ENCODE results near the gene LONRF2. TPM values are rescaled to one million over a fixed set of nuclear protein-coding genes. Genes with fewer than 3 reads are reported as not detected.

Gene LONRF2
- total and polyA plus RNA-seq, 2 of the 4 experiments (the other 2 are of a cell fraction) = 0.19 to 0.54 TPM

GRCh38 chr2:100235098-100235497 lies 87.2 kb downstream of the LONRF2 start:
- in situ Hi-C loops (cut with MboI; ENCODE audit: low sequenced_read_pairs) = no loop called here
- no peak overlapping the region for H3K56ac ChIP-seq (ENCODE audit: extremely low read depth, insufficient read depth, low read length)
- peak overlapping the region; percentile 13; the same call in 1 of the 2 replicates for H4K91ac ChIP-seq (ENCODE audit: insufficient read depth, low read depth, low read length)
- WGBS, 2 experiments (ENCODE audit: extremely low coverage in 2 of 2, insufficient read length in 1 of 2) = 80% methylated on average over 9 of the region's 16 CpGs; no CpG with 5 or more reads in 1 of the 2 experiments
- H3K14ac ChIP-seq (replicated peaks; ENCODE audit: low read depth, low read length) = no peak overlapping the region
- H4K20me1 ChIP-seq (ENCODE audit: insufficient read depth, low read length) = no peaks in the 10 kb centered on the region
- H3K4me1 ChIP-seq (ENCODE audit: control insufficient read depth, insufficient read depth, low read length) = peaks cover 4% of the 10 kb centered on the region
- ATAC-seq (ENCODE audit: low read depth) (peak; percentile 9; the same call in 1 of the 2 replicates), DNase-seq (peak; percentile 33)
- no peak overlapping the region for H3K23ac ChIP-seq (ENCODE audit: low read depth, low read length)
- ChIA-PET POLR2A (ENCODE audit: unreplicated experiment) (no interaction called here), CTCF (interaction anchor here (1.3 kb wide), 1 partner anchor 37 kb away, joined by 3 read pairs; no protein-coding TSS in a partner anchor)
- H3K36me3 ChIP-seq (ENCODE audit: control insufficient read depth, insufficient read depth, low read length) = no peaks in the 10 kb centered on the region
- H2BK5ac ChIP-seq (ENCODE audit: low read depth, low read length, poor library complexity, severe bottlenecking) = no peak overlapping the region
- 0 out of 2 replicates have a peak overlapping the region, but pooled peaks have one; percentile 4 for H2BK120ac ChIP-seq (ENCODE audit: low read depth, low read length)
- no peak overlapping the region for H4K8ac ChIP-seq (ENCODE audit: low read depth in 2 of 2, low read length in 2 of 2)
- no peak overlapping the region for H2AFZ ChIP-seq (replicated peaks; ENCODE audit: low read length, poor library complexity)
- TF ChIP-seq RAD21 (IDR thresholded peaks at IDR 0.05; ENCODE audit: low read length) (no peak), SMC3 (IDR thresholded peaks at IDR 0.05; ENCODE audit: low read depth, low read length) (no peak), MAZ (IDR thresholded peaks at IDR 0.05; ENCODE audit: borderline replicate concordance, low read depth, low read length) (no peak), RCOR1 (IDR thresholded peaks at IDR 0.05; ENCODE audit: insufficient replicate concordance, low read length) (no peak), MXI1 (IDR thresholded peaks at IDR 0.05; ENCODE audit: borderline replicate concordance, low read depth, low read length) (no peak), FOS (IDR thresholded peaks at IDR 0.05; ENCODE audit: low read depth, low read length) (no peak), ELK1 (IDR thresholded peaks at IDR 0.05; ENCODE audit: borderline replicate concordance, low read depth, low read length) (no peak), RFX5 (IDR thresholded peaks at IDR 0.05; ENCODE audit: low read depth, low read length) (no peak), CHD1 (IDR thresholded peaks at IDR 0.05; ENCODE audit: low read depth, low read length) (no peak), BHLHE40 (IDR thresholded peaks at IDR 0.05; ENCODE audit: low read depth, low read length) (no peak), MAFK (IDR thresholded peaks at IDR 0.05; ENCODE audit: low read depth, low read length) (no peak), POLR2A (IDR thresholded peaks at IDR 0.05; ENCODE audit: low read depth, low read length) (no peak), CEBPB (IDR thresholded peaks at IDR 0.05; ENCODE audit: low read depth, low read length) (no peak), NFE2L2 (IDR thresholded peaks at IDR 0.05; ENCODE audit: low read depth, low read length) (no peak)
- TF ChIP-seq, protein P1, sequence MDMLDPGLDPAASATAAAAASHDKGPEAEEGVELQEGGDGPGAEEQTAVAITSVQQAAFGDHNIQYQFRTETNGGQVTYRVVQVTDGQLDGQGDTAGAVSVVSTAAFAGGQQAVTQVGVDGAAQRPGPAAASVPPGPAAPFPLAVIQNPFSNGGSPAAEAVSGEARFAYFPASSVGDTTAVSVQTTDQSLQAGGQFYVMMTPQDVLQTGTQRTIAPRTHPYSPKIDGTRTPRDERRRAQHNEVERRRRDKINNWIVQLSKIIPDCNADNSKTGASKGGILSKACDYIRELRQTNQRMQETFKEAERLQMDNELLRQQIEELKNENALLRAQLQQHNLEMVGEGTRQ (IDR thresholded peaks at IDR 0.05; ENCODE audit: low read depth, low read length) = no peak
- TF ChIP-seq, protein P2, sequence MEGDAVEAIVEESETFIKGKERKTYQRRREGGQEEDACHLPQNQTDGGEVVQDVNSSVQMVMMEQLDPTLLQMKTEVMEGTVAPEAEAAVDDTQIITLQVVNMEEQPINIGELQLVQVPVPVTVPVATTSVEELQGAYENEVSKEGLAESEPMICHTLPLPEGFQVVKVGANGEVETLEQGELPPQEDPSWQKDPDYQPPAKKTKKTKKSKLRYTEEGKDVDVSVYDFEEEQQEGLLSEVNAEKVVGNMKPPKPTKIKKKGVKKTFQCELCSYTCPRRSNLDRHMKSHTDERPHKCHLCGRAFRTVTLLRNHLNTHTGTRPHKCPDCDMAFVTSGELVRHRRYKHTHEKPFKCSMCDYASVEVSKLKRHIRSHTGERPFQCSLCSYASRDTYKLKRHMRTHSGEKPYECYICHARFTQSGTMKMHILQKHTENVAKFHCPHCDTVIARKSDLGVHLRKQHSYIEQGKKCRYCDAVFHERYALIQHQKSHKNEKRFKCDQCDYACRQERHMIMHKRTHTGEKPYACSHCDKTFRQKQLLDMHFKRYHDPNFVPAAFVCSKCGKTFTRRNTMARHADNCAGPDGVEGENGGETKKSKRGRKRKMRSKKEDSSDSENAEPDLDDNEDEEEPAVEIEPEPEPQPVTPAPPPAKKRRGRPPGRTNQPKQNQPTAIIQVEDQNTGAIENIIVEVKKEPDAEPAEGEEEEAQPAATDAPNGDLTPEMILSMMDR (conservative IDR thresholded peaks at IDR 0.05; ENCODE audit: low read depth, low read length) = no peak
- H3K9me3 ChIP-seq (ENCODE audit: control insufficient read depth, insufficient read depth, low read length) = no peaks in the 10 kb centered on the region
- H2BK20ac ChIP-seq (ENCODE audit: low read depth, low read length) = no peak overlapping the region
- intact Hi-C loops (cut with micrococcal nuclease) = no loop called here
- no peak overlapping the region for H3K4me2 ChIP-seq (ENCODE audit: low read depth, low read length)
- no peak overlapping the region for H3K27ac ChIP-seq (ENCODE audit: insufficient read depth, low read length)
- H4K5ac ChIP-seq (ENCODE audit: low read depth, low read length) = no peak overlapping the region
- H3K9ac ChIP-seq (ENCODE audit: low read depth, low read length) = no peak overlapping the region
- dilution Hi-C loops (cut with HindIII; ENCODE audit: low sequenced_read_pairs, unreplicated experiment) = no loop called here
- H3K18ac ChIP-seq (ENCODE audit: low read depth, low read length) = no peak overlapping the region
- H2AK5ac ChIP-seq (ENCODE audit: low read depth, low read length) = peak overlapping the region; percentile 65
- no peak overlapping the region for H2BK15ac ChIP-seq (ENCODE audit: low read depth, low read length)
- H3K9me1 ChIP-seq (ENCODE audit: insufficient read depth, low read length) = peaks cover 11% of the 10 kb centered on the region
- no peak overlapping the region for H3K4me3 ChIP-seq (ENCODE audit: insufficient read depth, low read depth, low read length)
- no peak overlapping the region for H3K4ac ChIP-seq (ENCODE audit: low read depth, low read length)
- no peak overlapping the region for H2AK9ac ChIP-seq (replicated peaks; ENCODE audit: low read depth, low read length, poor library complexity)
- no peaks in the 10 kb centered on the region for H3K79me1 ChIP-seq (ENCODE audit: low read depth in 1 of 2, low read length in 2 of 2)
- BruUV-seq (replicated peaks) = no TSS peak
- no peaks in the 10 kb centered on the region for H3K27me3 ChIP-seq (ENCODE audit: control insufficient read depth, insufficient read depth, low read length)

Data from IMR-90 (cell line).